Measurements from ENCODE around the gene BCR.

BCR gene

GRCh38 chr22:23142546-23143105 lies 37.7 kb upstream of the BCR start:
- Histone ChIP-seq H3K9me3 (ENCODE audit: severe bottlenecking) (peaks cover 4% of the 10 kb centered on the region), H3K4me3 (ENCODE audit: severe bottlenecking) (no peak overlapping the region), H3K27ac (ENCODE audit: poor library complexity, severe bottlenecking) (no peak overlapping the region), H3K36me3 (ENCODE audit: low read depth) (no peaks in the 10 kb centered on the region), H3K27me3 (ENCODE audit: insufficient read depth, poor library complexity, severe bottlenecking) (no peaks in the 10 kb centered on the region), H3K4me1 (ENCODE audit: insufficient read depth, poor library complexity, severe bottlenecking) (peaks cover 11% of the 10 kb centered on the region)
- ATAC-seq (ENCODE audit: low read depth) (no peak), DNase-seq (ENCODE audit: low spot score) (no peak)
- no peak for TF ChIP-seq CTCF (IDR thresholded peaks at IDR 0.05; ENCODE audit: poor library complexity, severe bottlenecking)

GRCh38 chr22:23143119-23143518 lies 37.2 kb upstream of the BCR start:
- Histone ChIP-seq H3K36me3 (ENCODE audit: low read depth) (no peaks in the 10 kb centered on the region), H3K9me3 (ENCODE audit: severe bottlenecking) (peaks cover 4% of the 10 kb centered on the region), H3K4me1 (ENCODE audit: insufficient read depth, poor library complexity, severe bottlenecking) (peaks cover 9% of the 10 kb centered on the region), H3K27ac (ENCODE audit: poor library complexity, severe bottlenecking) (no peak overlapping the region), H3K4me3 (ENCODE audit: severe bottlenecking) (no peak overlapping the region), H3K27me3 (ENCODE audit: insufficient read depth, poor library complexity, severe bottlenecking) (no peaks in the 10 kb centered on the region)
- no peak for TF ChIP-seq CTCF (IDR thresholded peaks at IDR 0.05; ENCODE audit: poor library complexity, severe bottlenecking)
- ATAC-seq (ENCODE audit: low read depth) = no peak
- no peak for DNase-seq (ENCODE audit: low spot score)

GRCh38 chr22:23144432-23144831 lies 35.9 kb upstream of the BCR start:
- no peak overlapping the region for H3K27ac ChIP-seq (ENCODE audit: poor library complexity, severe bottlenecking)
- H3K4me1 ChIP-seq (ENCODE audit: insufficient read depth, poor library complexity, severe bottlenecking) = peaks cover 4% of the 10 kb centered on the region
- no peaks in the 10 kb centered on the region for H3K36me3 ChIP-seq (ENCODE audit: low read depth)
- H3K4me3 ChIP-seq (ENCODE audit: severe bottlenecking) = peak overlapping the region; percentile 35
- DNase-seq (ENCODE audit: low spot score) = no peak
- peaks cover 4% of the 10 kb centered on the region for H3K9me3 ChIP-seq (ENCODE audit: severe bottlenecking)
- TF ChIP-seq CTCF (IDR thresholded peaks at IDR 0.05; ENCODE audit: poor library complexity, severe bottlenecking) = no peak
- H3K27me3 ChIP-seq (ENCODE audit: insufficient read depth, poor library complexity, severe bottlenecking) = no peaks in the 10 kb centered on the region
- ATAC-seq (ENCODE audit: low read depth) = no peak

GRCh38 chr22:23144932-23145877 lies 35.1 kb upstream of the BCR start, which contains the start of gene RAB36:
RAB36 (plus strand) TSS chr22:23145477; CDS start chr22:23146617, 1,140 bp downstream.
- Histone ChIP-seq H3K36me3 (ENCODE audit: low read depth) (no peaks in the 10 kb centered on the region), H3K27ac (ENCODE audit: poor library complexity, severe bottlenecking) (no peak within 1 kb of the TSS), H3K9me3 (ENCODE audit: severe bottlenecking) (peaks cover 4% of the 10 kb centered on the region), H3K27me3 (ENCODE audit: insufficient read depth, poor library complexity, severe bottlenecking) (no peaks in the 10 kb centered on the region), H3K4me3 (ENCODE audit: severe bottlenecking) (peak within 1 kb of the TSS; percentile 35), H3K4me1 (ENCODE audit: insufficient read depth, poor library complexity, severe bottlenecking) (peaks cover 4% of the 10 kb centered on the region)
- DNase-seq (ENCODE audit: low spot score) = peak; percentile 100
- ATAC-seq (ENCODE audit: low read depth) = peak; percentile 88
- TF ChIP-seq CTCF (IDR thresholded peaks at IDR 0.05; ENCODE audit: poor library complexity, severe bottlenecking) = no peak
